Measurements from ENCODE around the gene FHL2. TPM values are rescaled to one million over a fixed set of nuclear protein-coding genes. Genes with fewer than 3 reads are reported as not detected.
A peak's percentile ranks its signal among the peaks of the same experiment; 100 is the strongest.

FHL2 gene
- total and polyA plus RNA-seq, 2 of the 13 experiments (the other 11 are each of a cell fraction or from before 2014, with no cell fraction given), result 1.9 to 74.8 TPM

- TF ChIP-seq, protein P1, sequence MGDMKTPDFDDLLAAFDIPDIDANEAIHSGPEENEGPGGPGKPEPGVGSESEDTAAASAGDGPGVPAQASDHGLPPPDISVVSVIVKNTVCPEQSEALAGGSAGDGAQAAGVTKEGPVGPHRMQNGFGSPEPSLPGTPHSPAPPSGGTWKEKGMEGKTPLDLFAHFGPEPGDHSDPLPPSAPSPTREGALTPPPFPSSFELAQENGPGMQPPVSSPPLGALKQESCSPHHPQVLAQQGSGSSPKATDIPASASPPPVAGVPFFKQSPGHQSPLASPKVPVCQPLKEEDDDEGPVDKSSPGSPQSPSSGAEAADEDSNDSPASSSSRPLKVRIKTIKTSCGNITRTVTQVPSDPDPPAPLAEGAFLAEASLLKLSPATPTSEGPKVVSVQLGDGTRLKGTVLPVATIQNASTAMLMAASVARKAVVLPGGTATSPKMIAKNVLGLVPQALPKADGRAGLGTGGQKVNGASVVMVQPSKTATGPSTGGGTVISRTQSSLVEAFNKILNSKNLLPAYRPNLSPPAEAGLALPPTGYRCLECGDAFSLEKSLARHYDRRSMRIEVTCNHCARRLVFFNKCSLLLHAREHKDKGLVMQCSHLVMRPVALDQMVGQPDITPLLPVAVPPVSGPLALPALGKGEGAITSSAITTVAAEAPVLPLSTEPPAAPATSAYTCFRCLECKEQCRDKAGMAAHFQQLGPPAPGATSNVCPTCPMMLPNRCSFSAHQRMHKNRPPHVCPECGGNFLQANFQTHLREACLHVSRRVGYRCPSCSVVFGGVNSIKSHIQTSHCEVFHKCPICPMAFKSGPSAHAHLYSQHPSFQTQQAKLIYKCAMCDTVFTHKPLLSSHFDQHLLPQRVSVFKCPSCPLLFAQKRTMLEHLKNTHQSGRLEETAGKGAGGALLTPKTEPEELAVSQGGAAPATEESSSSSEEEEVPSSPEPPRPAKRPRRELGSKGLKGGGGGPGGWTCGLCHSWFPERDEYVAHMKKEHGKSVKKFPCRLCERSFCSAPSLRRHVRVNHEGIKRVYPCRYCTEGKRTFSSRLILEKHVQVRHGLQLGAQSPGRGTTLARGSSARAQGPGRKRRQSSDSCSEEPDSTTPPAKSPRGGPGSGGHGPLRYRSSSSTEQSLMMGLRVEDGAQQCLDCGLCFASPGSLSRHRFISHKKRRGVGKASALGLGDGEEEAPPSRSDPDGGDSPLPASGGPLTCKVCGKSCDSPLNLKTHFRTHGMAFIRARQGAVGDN (CRISPR knock-in tag; IDR thresholded peaks at IDR 0.05), result no peak
- TF ChIP-seq PRDM15 (CRISPR knock-in tag; IDR thresholded peaks at IDR 0.05) (no peak), ZNF670 (CRISPR knock-in tag; IDR thresholded peaks at IDR 0.05; ENCODE audit: borderline replicate concordance) (peak; percentile 44; the same call in 1 of the 2 replicates), ZNF17 (CRISPR knock-in tag; IDR thresholded peaks at IDR 0.05) (no peak), MLX (CRISPR knock-in tag; IDR thresholded peaks at IDR 0.05) (peak; percentile 13; the same call in 1 of the 2 replicates), PATZ1 (CRISPR knock-in tag; IDR thresholded peaks at IDR 0.05) (peak; percentile 76), ATM (IDR thresholded peaks at IDR 0.05; ENCODE audit: borderline replicate concordance) (no peak)
- TF ChIP-seq, protein P2, sequence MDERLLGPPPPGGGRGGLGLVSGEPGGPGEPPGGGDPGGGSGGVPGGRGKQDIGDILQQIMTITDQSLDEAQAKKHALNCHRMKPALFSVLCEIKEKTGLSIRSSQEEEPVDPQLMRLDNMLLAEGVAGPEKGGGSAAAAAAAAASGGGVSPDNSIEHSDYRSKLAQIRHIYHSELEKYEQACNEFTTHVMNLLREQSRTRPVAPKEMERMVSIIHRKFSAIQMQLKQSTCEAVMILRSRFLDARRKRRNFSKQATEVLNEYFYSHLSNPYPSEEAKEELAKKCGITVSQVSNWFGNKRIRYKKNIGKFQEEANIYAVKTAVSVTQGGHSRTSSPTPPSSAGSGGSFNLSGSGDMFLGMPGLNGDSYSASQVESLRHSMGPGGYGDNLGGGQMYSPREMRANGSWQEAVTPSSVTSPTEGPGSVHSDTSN (CRISPR knock-in tag; IDR thresholded peaks at IDR 0.05), result no peak
Observed at GRCh38 chr2:105329197-105329554, 69.7 kb downstream of the FHL2 start (continued).

Measured in HepG2 (cell line).